Measurements from ENCODE around the gene SCG2. TPM values are rescaled to one million over a fixed set of nuclear protein-coding genes. Genes with fewer than 3 reads are reported as not detected.
A peak's percentile ranks its signal among the peaks of the same experiment; 100 is the strongest.

SCG2 gene
- polyA plus RNA-seq, 1 experiment = 1.8 TPM

- no peaks in the 10 kb centered on the region for H3K27me3 ChIP-seq (ENCODE audit: control insufficient read depth, insufficient read depth, low read length)
- peak overlapping the region; percentile 81 for H3K27ac ChIP-seq (ENCODE audit: low read depth, low read length)
- DNase-seq (ENCODE audit: low read depth, low spot score) = peak; percentile 93
- POLR2A ChIA-PET = no interaction called here
- CTCF ChIA-PET = interaction anchor here (1.1 kb wide), 1 partner anchor 185 kb away, joined by 4 read pairs; no protein-coding TSS in a partner anchor
- peak overlapping the region; percentile 48 for H3K4me3 ChIP-seq (ENCODE audit: low read depth, low read length)
- no peaks in the 10 kb centered on the region for H3K9me3 ChIP-seq (ENCODE audit: control insufficient read depth, insufficient read depth, low read length)
- TF ChIP-seq, protein P1, sequence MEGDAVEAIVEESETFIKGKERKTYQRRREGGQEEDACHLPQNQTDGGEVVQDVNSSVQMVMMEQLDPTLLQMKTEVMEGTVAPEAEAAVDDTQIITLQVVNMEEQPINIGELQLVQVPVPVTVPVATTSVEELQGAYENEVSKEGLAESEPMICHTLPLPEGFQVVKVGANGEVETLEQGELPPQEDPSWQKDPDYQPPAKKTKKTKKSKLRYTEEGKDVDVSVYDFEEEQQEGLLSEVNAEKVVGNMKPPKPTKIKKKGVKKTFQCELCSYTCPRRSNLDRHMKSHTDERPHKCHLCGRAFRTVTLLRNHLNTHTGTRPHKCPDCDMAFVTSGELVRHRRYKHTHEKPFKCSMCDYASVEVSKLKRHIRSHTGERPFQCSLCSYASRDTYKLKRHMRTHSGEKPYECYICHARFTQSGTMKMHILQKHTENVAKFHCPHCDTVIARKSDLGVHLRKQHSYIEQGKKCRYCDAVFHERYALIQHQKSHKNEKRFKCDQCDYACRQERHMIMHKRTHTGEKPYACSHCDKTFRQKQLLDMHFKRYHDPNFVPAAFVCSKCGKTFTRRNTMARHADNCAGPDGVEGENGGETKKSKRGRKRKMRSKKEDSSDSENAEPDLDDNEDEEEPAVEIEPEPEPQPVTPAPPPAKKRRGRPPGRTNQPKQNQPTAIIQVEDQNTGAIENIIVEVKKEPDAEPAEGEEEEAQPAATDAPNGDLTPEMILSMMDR (IDR thresholded peaks at IDR 0.05; ENCODE audit: low read depth, low read length) = peak; percentile 28
Observed at GRCh38 chr2:223613017-223613950, 11.1 kb upstream of the SCG2 start.

DNA sequence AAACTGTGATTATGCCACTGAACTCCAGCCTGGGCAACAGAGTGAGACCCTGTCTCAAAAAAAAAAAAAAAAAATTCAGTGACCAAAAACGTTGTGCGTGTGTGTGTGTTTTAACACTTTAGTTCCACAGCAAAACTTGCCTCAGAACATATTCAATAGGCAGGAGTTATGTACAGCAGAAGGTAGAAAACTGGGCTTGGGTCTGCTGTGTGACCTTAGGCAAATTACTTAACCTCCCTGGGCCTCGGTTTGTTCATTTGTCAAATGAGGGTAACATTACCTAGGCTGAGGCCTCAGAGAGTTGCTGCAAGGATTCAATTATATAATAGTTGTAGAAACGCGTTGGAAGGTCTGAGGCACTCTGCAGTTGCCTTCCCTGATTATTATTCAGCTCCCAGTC, 10.3 kb upstream of the SCG2 start:
- TF ChIP-seq, protein P1 (IDR thresholded peaks at IDR 0.05; ENCODE audit: low read depth, low read length) = no peak
- Histone ChIP-seq H3K9me3 (ENCODE audit: control insufficient read depth, insufficient read depth, low read length) (no peaks in the 10 kb centered on the region), H3K27me3 (ENCODE audit: control insufficient read depth, insufficient read depth, low read length) (no peaks in the 10 kb centered on the region), H3K27ac (ENCODE audit: low read depth, low read length) (peak overlapping the region; percentile 81), H3K4me3 (ENCODE audit: low read depth, low read length) (peak overlapping the region; percentile 48)
- ChIA-PET POLR2A (no interaction called here), CTCF (interaction anchor here (0.7 to 1.1 kb wide), 2 partner anchors 11 to 186 kb away, joined by 4 read pairs; partner anchors contain the start of gene SCG2)
- DNase-seq (ENCODE audit: low read depth, low spot score) = no peak

- Histone ChIP-seq H3K9me3 (ENCODE audit: control insufficient read depth, insufficient read depth, low read length) (no peaks in the 10 kb centered on the region), H3K27me3 (ENCODE audit: control insufficient read depth, insufficient read depth, low read length) (no peaks in the 10 kb centered on the region), H3K27ac (ENCODE audit: low read depth, low read length) (no peak overlapping the region), H3K4me3 (ENCODE audit: low read depth, low read length) (no peak overlapping the region)
- CTCF ChIA-PET = no interaction called here
- TF ChIP-seq, protein P1 (IDR thresholded peaks at IDR 0.05; ENCODE audit: low read depth, low read length) = no peak
- DNase-seq (ENCODE audit: low read depth, low spot score) = no peak
- POLR2A ChIA-PET = no interaction called here
Observed at GRCh38 chr2:223611061-223611460, 8.9 kb upstream of the SCG2 start.

DNA sequence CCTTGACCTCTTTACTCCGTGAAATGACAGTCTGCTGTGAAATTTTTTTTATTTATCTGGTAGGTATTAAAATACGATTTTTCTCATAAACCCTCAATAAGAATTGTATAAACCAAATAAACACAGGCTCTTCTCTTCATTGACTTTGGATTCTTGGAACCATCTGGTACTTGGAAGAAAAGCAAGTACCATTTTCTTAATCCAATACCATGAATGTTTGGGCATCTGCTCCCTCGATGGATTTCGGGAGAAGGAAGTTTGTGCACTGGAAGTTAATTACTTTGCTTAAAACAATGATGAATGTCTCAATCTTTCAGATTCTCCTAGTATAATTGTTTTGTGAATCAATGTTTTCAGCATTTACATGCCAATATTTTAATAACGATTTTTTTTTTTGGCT, 5.3 kb upstream of the SCG2 start:
- ChIA-PET POLR2A (no interaction called here), CTCF (no interaction called here)
- H3K4me3 ChIP-seq (ENCODE audit: low read depth, low read length) = no peak overlapping the region
- TF ChIP-seq, protein P1 (IDR thresholded peaks at IDR 0.05; ENCODE audit: low read depth, low read length) = no peak
- no peak overlapping the region for H3K27ac ChIP-seq (ENCODE audit: low read depth, low read length)
- no peaks in the 10 kb centered on the region for H3K27me3 ChIP-seq (ENCODE audit: control insufficient read depth, insufficient read depth, low read length)
- DNase-seq (ENCODE audit: low read depth, low spot score) = no peak
- H3K9me3 ChIP-seq (ENCODE audit: control insufficient read depth, insufficient read depth, low read length) = no peaks in the 10 kb centered on the region

DNA sequence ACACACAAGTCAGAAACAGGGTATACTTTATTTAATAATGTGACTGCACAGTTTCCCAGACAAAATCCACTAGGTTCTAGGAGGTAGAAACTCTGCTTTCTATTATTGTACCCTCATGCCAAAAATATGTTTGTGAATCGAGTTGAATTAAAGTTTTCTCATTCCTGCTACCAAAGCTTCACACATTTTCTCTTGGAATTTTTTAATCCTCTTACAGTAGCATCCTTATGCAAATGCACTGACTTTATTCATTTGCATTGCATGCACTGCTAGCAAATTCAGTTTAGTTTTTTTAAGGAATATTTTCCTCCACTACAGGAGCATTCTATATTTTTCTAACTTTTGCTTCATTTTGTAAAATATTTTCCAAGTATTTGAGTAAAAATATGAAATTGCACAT, 4.8 kb upstream of the SCG2 start:
- no peaks in the 10 kb centered on the region for H3K27me3 ChIP-seq (ENCODE audit: control insufficient read depth, insufficient read depth, low read length)
- H3K9me3 ChIP-seq (ENCODE audit: control insufficient read depth, insufficient read depth, low read length) = no peaks in the 10 kb centered on the region
- TF ChIP-seq, protein P1 (IDR thresholded peaks at IDR 0.05; ENCODE audit: low read depth, low read length) = no peak
- no peak overlapping the region for H3K27ac ChIP-seq (ENCODE audit: low read depth, low read length)
- POLR2A ChIA-PET = no interaction called here
- no peak overlapping the region for H3K4me3 ChIP-seq (ENCODE audit: low read depth, low read length)
- DNase-seq (ENCODE audit: low read depth, low spot score) = no peak
- CTCF ChIA-PET = no interaction called here
